NT2/D1 (cell line): ENCODE data around the gene TEPSIN.

Source experiments
- YY1 ChIP-seq: IDR thresholded peaks from 2 replicates; pipeline ENCODE4 v1.6.1; 2011; ENCODE audit not compliant: insufficient read length, insufficient read depth
- ZNF274 ChIP-seq: IDR thresholded peaks from 2 replicates; pipeline ENCODE4 v1.6.1; 2011; ENCODE audit warnings: mild to moderate bottlenecking, low read depth, low read length

DNA sequence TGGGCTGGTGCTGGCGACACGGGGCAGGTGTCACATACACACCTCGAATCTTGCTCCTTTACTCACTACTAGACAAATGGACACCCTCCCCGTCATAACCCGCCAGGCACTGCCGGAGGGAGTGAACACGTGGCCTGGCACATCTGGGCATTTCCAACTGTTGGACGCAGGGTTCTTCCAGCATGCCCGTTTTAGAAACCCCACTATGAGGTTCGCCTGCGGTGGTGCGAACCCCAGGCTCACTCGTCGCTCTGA is 9.3 kb downstream of the TEPSIN start:
- TF ChIP-seq ZNF274 (no peak), YY1 (no peak)
